ENCODE measurements around the gene HBM.

Gene HBM

GRCh38 chr16:179211-180092 is 13.7 kb downstream of the HBM start:
- H3K9me3 ChIP-seq (ENCODE audit: insufficient read depth, low read depth, low read length) = no peaks in the 10 kb centered on the region
- no peaks in the 10 kb centered on the region for H3K4me1 ChIP-seq (ENCODE audit: insufficient read depth, low read length)
- H3K27ac ChIP-seq (ENCODE audit: low read depth, low read length) = no peak overlapping the region
- 90% methylated on average over 17 of the region's 17 CpGs for WGBS
- H3K27me3 ChIP-seq (ENCODE audit: insufficient read depth, low read length) = peaks cover 64% of the 10 kb centered on the region
- H3K9ac ChIP-seq (ENCODE audit: low read depth, low read length) = no peak overlapping the region
- H3K36me3 ChIP-seq (ENCODE audit: insufficient read depth, low read length) = no peaks in the 10 kb centered on the region
- no peak overlapping the region for H3K4me3 ChIP-seq (ENCODE audit: low read length)

GRCh38 chr16:180101-180675 is 14.4 kb downstream of the HBM start, which contains the start of gene HBQ1:
Gene HBQ1 (plus strand): TSS chr16:180459. CDS start chr16:180487, 28 bp downstream.
- H3K9ac ChIP-seq (ENCODE audit: low read depth, low read length) = peak within 1 kb of the TSS; percentile 48; the same call in 1 of the 2 replicates
- H3K9me3 ChIP-seq (ENCODE audit: insufficient read depth, low read depth, low read length) = no peaks in the 10 kb centered on the region
- peaks cover 3% of the 10 kb centered on the region; the same call in 1 of the 2 replicates for H3K36me3 ChIP-seq (ENCODE audit: insufficient read depth, low read length)
- WGBS = 12% methylated on average over 55 of the region's 59 CpGs
- no peaks in the 10 kb centered on the region for H3K4me1 ChIP-seq (ENCODE audit: insufficient read depth, low read length)
- H3K27ac ChIP-seq (ENCODE audit: low read depth, low read length) = no peak within 1 kb of the TSS
- peak within 1 kb of the TSS; percentile 40 for H3K4me3 ChIP-seq (ENCODE audit: low read length)
- peaks cover 56% of the 10 kb centered on the region for H3K27me3 ChIP-seq (ENCODE audit: insufficient read depth, low read length)

GRCh38 chr16:180681-181564 is 15.1 kb downstream of the HBM start:
- peaks cover 49% of the 10 kb centered on the region for H3K27me3 ChIP-seq (ENCODE audit: insufficient read depth, low read length)
- peak overlapping the region; percentile 40 for H3K4me3 ChIP-seq (ENCODE audit: low read length)
- H3K4me1 ChIP-seq (ENCODE audit: insufficient read depth, low read length) = no peaks in the 10 kb centered on the region
- no peak overlapping the region for H3K27ac ChIP-seq (ENCODE audit: low read depth, low read length)
- peaks cover 10% of the 10 kb centered on the region; the same call in 1 of the 2 replicates for H3K36me3 ChIP-seq (ENCODE audit: insufficient read depth, low read length)
- H3K9ac ChIP-seq (ENCODE audit: low read depth, low read length) = peak overlapping the region; percentile 48; the same call in 1 of the 2 replicates
- WGBS = 4% methylated on average over 89 of the region's 89 CpGs
- H3K9me3 ChIP-seq (ENCODE audit: insufficient read depth, low read depth, low read length) = no peaks in the 10 kb centered on the region

GRCh38 chr16:181565-182021 is 15.8 kb downstream of the HBM start:
- Histone ChIP-seq H3K36me3 (ENCODE audit: insufficient read depth, low read length) (peaks cover 10% of the 10 kb centered on the region; the same call in 1 of the 2 replicates), H3K27ac (ENCODE audit: low read depth, low read length) (no peak overlapping the region), H3K9me3 (ENCODE audit: insufficient read depth, low read depth, low read length) (no peaks in the 10 kb centered on the region), H3K9ac (ENCODE audit: low read depth, low read length) (no peak overlapping the region), H3K4me3 (ENCODE audit: low read length) (no peak overlapping the region), H3K27me3 (ENCODE audit: insufficient read depth, low read length) (peaks cover 45% of the 10 kb centered on the region), H3K4me1 (ENCODE audit: insufficient read depth, low read length) (no peaks in the 10 kb centered on the region)
- WGBS = 27% methylated on average over 22 of the region's 22 CpGs

- WGBS = 96% methylated on average over 7 of the region's 7 CpGs
- Histone ChIP-seq H3K9ac (ENCODE audit: low read depth, low read length) (no peak overlapping the region), H3K27ac (ENCODE audit: low read depth, low read length) (no peak overlapping the region), H3K36me3 (ENCODE audit: insufficient read depth, low read length) (peaks cover 19% of the 10 kb centered on the region), H3K27me3 (ENCODE audit: insufficient read depth, low read length) (peaks cover 33% of the 10 kb centered on the region), H3K9me3 (ENCODE audit: insufficient read depth, low read depth, low read length) (no peaks in the 10 kb centered on the region), H3K4me1 (ENCODE audit: insufficient read depth, low read length) (no peaks in the 10 kb centered on the region), H3K4me3 (ENCODE audit: low read length) (no peak overlapping the region)
These were observed 17.2 kb downstream of the HBM start for GRCh38 chr16:183005-183404.

GRCh38 chr16:185213-185612 is 19.4 kb downstream of the HBM start:
- no peak overlapping the region for H3K4me3 ChIP-seq (ENCODE audit: low read length)
- no peak overlapping the region for H3K9ac ChIP-seq (ENCODE audit: low read depth, low read length)
- peaks cover 11% of the 10 kb centered on the region for H3K27me3 ChIP-seq (ENCODE audit: insufficient read depth, low read length)
- H3K27ac ChIP-seq (ENCODE audit: low read depth, low read length) = 0 out of 2 replicates have a peak overlapping the region, but pooled peaks have one; percentile 25
- peaks cover 41% of the 10 kb centered on the region for H3K36me3 ChIP-seq (ENCODE audit: insufficient read depth, low read length)
- H3K4me1 ChIP-seq (ENCODE audit: insufficient read depth, low read length) = no peaks in the 10 kb centered on the region
- WGBS = 95% methylated on average over 13 of the region's 13 CpGs
- H3K9me3 ChIP-seq (ENCODE audit: insufficient read depth, low read depth, low read length) = no peaks in the 10 kb centered on the region

- peaks cover 45% of the 10 kb centered on the region for H3K36me3 ChIP-seq (ENCODE audit: insufficient read depth, low read length)
- 96% methylated on average over 9 of the region's 11 CpGs for WGBS
- no peak overlapping the region for H3K9ac ChIP-seq (ENCODE audit: low read depth, low read length)
These were observed 19.9 kb downstream of the HBM start for GRCh38 chr16:185691-186090.

GRCh38 chr16:187330-187729 is 21.6 kb downstream of the HBM start:
- no peak overlapping the region for H3K4me3 ChIP-seq (ENCODE audit: low read length)
- no peaks in the 10 kb centered on the region for H3K27me3 ChIP-seq (ENCODE audit: insufficient read depth, low read length)
- H3K9ac ChIP-seq (ENCODE audit: low read depth, low read length) = no peak overlapping the region
- H3K27ac ChIP-seq (ENCODE audit: low read depth, low read length) = no peak overlapping the region
- peaks cover 62% of the 10 kb centered on the region for H3K36me3 ChIP-seq (ENCODE audit: insufficient read depth, low read length)
- H3K9me3 ChIP-seq (ENCODE audit: insufficient read depth, low read depth, low read length) = no peaks in the 10 kb centered on the region
- 96% methylated on average over 6 of the region's 8 CpGs for WGBS
- H3K4me1 ChIP-seq (ENCODE audit: insufficient read depth, low read length) = no peaks in the 10 kb centered on the region

More at GRCh38 chr16:185691-186090, 19.9 kb downstream of the HBM start:
- no peaks in the 10 kb centered on the region for H3K9me3 ChIP-seq (ENCODE audit: insufficient read depth, low read depth, low read length)
- H3K27ac ChIP-seq (ENCODE audit: low read depth, low read length) = no peak overlapping the region
- H3K4me3 ChIP-seq (ENCODE audit: low read length) = no peak overlapping the region
- H3K27me3 ChIP-seq (ENCODE audit: insufficient read depth, low read length) = peaks cover 6% of the 10 kb centered on the region
- no peaks in the 10 kb centered on the region for H3K4me1 ChIP-seq (ENCODE audit: insufficient read depth, low read length)

GRCh38 chr16:188674-189073 is 22.9 kb downstream of the HBM start:
- WGBS = 94% methylated on average over 8 of the region's 8 CpGs
- Histone ChIP-seq H3K27me3 (ENCODE audit: insufficient read depth, low read length) (no peaks in the 10 kb centered on the region), H3K27ac (ENCODE audit: low read depth, low read length) (no peak overlapping the region), H3K9me3 (ENCODE audit: insufficient read depth, low read depth, low read length) (no peaks in the 10 kb centered on the region), H3K36me3 (ENCODE audit: insufficient read depth, low read length) (peaks cover 75% of the 10 kb centered on the region), H3K4me3 (ENCODE audit: low read length) (no peak overlapping the region), H3K9ac (ENCODE audit: low read depth, low read length) (no peak overlapping the region), H3K4me1 (ENCODE audit: insufficient read depth, low read length) (no peaks in the 10 kb centered on the region)

GRCh38 chr16:189604-190186 is 23.9 kb downstream of the HBM start:
- H3K36me3 ChIP-seq (ENCODE audit: insufficient read depth, low read length) = peaks cover 84% of the 10 kb centered on the region
- H3K9me3 ChIP-seq (ENCODE audit: insufficient read depth, low read depth, low read length) = no peaks in the 10 kb centered on the region
- H3K4me3 ChIP-seq (ENCODE audit: low read length) = no peak overlapping the region
- no peaks in the 10 kb centered on the region for H3K4me1 ChIP-seq (ENCODE audit: insufficient read depth, low read length)
- no peaks in the 10 kb centered on the region for H3K27me3 ChIP-seq (ENCODE audit: insufficient read depth, low read length)
- H3K27ac ChIP-seq (ENCODE audit: low read depth, low read length) = no peak overlapping the region
- H3K9ac ChIP-seq (ENCODE audit: low read depth, low read length) = no peak overlapping the region
- WGBS = 96% methylated on average over 34 of the region's 34 CpGs
